HG03457 (cell line): ENCODE data around the gene CPOX.
A peak's percentile ranks its signal among the peaks of the same experiment; 100 is the strongest.

Experiments used
- ATAC-seq: cut with Tn5 transposase; IDR thresholded peaks from one replicate; pipeline ENCODE4 v1.9.1; 2021; ENCODE audit warnings: moderate number of reproducible peaks; ENCODE audit not compliant: unreplicated experiment

The CPOX gene

GRCh38 chr3:98596541-98597500 is 3.4 kb upstream of the CPOX start:
- ATAC-seq: no peak

GRCh38 chr3:98596087-98596486 is 2.7 kb upstream of the CPOX start:
- ATAC-seq: no peak

GRCh38 chr3:98594628-98595324 is 1.4 kb upstream of the CPOX start:
- ATAC-seq: no peak

DNA sequence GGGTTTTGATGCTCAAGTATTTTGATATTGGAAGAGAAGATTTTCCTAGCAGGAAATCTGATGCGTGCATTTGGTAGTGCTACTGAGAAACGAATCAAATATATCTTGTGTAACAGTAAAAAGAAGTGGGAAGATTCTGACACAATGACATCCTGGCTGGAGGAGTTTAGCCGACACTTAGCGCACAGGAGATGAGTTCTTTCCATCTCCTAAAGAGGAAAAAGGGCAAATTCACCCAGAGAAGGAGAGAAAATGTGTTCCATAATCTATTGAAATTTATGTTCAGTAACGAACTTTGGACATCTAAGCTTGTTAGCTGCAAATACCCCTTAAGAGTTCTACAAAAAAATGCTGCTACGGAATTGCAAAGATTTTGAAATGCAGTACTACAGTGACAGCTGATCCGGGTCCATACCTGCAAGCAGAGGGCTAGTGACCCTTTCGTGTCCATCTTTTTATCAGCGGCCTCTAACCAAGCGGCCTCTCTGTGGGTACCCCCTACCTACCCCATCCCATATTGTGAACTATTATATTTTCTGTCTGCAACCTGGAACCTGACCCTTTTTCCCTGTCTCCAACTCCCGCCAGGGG is 971 bp downstream of the CPOX start:
- no peak for ATAC-seq

DNA sequence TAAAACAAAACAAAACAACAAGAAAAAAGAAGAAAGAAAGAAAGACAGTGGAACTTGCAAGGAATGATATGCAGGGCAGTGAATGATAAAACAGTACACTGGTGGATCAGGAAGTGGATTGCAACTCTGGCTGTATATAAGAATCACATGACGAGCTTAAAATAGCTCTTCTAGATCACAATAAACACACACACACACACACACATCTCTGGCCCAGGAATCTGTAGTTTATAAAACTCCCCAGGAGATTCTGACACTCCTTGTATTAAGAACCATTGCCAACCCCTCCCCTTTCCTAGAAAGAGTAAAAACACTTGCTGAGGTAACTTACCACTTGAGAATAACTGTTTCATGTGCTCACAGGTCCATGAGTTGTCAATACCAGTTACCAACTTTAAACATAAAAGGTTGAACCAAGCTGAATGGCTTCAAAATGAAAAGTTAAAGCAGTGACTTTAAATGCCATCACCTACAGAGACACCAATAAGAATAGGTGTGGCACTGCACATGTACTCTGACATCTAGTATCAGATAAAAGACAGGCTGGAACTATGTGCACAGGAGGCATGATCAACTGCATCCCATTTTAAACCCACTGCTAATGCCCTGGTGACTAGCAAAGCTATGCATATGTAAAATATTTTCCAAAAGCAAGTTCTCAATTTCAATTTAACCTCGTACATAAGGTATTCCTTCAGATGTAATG is 3.9 kb downstream of the CPOX start:
- no peak for ATAC-seq

- no peak for ATAC-seq
Observed at GRCh38 chr3:98588065-98588464, 5.3 kb downstream of the CPOX start.

DNA sequence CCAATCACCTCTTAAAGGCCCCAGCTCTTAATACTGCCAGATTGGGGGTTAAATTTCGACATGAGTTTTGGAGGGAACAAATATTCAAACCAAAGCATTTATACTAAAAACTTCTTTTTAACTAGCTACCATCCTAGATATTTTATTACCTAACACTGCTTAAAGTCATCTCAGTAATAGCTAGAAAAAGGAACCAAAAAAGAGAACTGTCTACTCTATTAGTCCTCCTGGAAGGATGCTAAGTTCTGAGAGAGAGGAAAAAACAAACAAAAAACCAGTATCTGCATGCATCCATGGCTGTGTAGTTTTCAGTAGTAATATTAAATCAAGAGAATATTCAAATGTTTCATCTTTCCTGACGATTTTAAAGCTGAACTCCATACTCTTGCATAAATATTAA is 5.8 kb downstream of the CPOX start:
- ATAC-seq: no peak

DNA sequence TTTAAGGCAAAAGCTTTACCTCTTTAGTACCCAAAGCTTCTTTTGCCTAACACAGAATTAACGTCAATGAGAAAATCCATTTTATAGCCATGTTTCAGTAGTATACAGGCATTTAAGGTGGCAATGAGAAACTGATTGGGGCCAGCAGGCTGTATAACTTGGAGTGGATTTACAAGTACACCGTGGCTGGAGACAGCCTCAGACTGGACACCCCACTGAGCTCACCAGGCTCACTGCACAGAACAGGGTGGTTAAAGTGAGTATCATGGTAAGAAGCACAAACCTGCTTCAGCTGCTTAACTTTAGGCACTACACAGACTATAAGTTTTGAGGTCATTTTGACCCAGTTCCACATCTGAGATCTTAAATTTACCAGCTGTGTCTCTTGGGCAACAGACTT is 8.9 kb downstream of the CPOX start:
- no peak for ATAC-seq

GRCh38 chr3:98583766-98584165 is 9.6 kb downstream of the CPOX start:
- ATAC-seq: no peak

DNA sequence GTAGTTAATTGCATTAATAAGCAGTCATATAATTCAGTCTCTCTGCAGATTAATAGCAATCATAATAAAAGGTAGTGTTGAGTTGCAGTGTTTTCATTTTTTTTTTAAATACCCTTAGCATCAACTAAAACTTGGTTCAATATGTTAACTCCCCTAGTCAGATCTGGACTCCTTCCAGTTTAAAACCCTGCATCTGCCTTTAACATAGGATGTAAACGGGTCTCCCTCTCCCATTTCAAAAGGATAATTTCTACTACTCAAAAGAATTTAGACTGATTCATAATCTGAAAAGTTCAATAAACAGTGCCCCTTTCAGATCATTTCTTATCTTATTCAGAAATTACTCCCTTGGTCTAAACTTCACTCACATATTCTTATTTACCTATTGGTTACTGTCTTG is 11.4 kb downstream of the CPOX start:
- no peak for ATAC-seq

GRCh38 chr3:98581474-98581873 is 11.9 kb downstream of the CPOX start:
- ATAC-seq: no peak

GRCh38 chr3:98580401-98581386 is 12.7 kb downstream of the CPOX start:
- no peak for ATAC-seq

DNA sequence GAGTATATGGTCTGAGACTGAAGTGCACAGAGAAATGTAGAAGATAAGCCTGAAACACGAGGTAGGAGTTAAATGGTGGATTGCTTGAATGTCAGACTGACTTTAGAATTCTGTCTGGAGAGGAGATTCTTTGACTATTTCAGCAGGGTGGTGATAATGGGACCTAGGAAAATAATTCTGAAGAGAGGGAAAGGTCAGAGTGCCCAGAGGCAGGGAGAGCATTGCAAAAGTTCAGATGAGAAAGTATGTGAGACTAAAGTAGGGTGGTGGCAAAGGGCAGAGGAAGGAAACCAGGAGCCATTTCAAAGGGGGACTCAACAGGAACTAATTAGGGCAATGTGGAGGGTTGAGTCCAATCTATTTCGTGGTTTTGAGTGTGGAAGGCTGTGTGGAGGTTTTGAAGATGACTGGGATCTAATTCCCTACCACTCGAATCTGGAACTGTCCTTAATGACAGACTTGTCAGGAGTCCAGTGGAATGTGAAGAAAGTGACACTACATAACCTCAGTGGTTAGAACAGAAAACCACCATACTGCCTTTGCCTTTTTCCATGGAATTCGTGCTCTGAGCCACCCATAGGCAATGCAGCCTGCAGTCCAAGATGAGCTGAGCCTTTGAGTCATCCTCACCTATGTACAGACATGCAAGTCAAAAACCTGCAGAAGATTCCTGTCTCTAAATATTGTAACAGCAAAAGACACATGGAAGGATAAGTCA is 16.1 kb downstream of the CPOX start:
- no peak for ATAC-seq

GRCh38 chr3:98574132-98574531 is 19.3 kb downstream of the CPOX start:
- ATAC-seq: no peak

DNA sequence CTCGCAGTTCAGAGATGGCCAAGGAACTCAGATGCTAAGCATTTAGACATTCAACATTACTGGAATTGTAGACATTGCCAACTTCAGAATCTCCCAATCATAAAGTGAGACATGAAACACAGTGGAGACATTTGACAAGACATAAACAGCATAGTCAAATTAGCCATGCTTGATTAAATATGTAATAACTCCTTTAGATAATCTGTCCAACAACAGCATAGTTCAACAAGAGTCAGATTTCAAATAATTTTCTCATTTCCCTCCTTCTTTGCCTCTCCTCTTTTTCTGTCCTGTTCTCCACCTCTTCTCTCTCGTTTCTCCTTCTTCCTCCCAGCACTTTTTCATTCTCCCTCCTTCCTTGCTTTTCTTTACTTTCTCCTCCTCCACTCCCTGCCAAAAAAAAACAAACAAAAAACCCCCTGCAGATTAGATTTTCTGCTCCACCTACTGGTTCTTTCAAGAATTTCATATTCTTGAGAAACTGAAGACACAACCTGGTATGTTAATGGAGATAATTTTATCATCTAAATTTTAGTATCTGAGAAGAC is 20.2 kb downstream of the CPOX start:
- ATAC-seq: no peak

- no peak for ATAC-seq
Observed at GRCh38 chr3:98568402-98568801, 25.0 kb downstream of the CPOX start.

DNA sequence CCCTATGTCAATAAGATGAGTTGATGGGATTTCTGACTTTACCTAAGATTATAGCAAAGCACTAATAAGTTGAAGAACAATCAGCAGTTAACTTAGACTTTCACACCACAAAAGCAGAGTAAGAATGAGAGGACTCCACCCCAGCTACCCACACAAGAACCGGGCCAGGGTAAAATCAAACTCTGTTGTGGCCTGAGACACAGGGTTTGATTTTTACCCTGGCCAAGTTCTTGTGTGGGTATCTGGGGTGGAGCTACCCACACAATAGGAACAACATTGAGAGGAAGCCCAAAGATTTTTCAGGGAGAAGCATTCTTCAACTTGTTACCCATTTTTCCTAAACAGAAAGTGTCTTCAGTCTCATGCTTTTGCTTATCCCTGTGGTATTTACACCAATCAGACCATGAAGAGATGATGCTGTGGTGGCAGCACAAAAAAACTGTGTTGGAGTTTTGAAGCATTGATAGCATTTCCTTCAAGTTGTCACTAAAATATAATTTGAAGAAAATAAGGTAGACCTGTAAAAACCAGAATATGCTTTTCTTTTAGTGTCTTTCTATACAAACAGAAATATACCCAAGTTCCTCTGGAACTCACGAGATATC is 25.6 kb downstream of the CPOX start:
- ATAC-seq: peak; percentile 24

DNA sequence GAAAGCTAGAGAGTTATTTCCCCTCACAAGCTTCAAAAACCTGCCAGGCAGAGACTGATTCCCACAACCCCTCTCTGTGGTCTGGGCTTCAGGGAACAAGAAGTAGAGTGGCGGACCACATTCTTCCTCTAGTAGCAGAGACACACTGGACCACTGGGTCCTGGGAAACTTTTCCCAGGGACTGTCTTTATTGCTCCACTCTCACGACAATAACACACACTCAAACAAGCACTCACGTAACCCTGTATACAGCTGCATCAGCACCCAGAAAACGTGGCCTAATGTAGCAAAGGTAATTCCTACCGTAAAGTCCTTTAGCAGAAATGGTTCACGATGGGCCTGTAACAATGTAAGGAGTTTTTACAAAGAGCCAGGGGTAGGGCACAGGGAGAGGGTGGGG is 27.6 kb downstream of the CPOX start:
- ATAC-seq: no peak

- no peak for ATAC-seq
Observed at GRCh38 chr3:98565237-98565643, 28.2 kb downstream of the CPOX start.
